ENCODE data around the gene ABTB2. TPM values are rescaled to one million over a fixed set of nuclear protein-coding genes. Genes with fewer than 3 reads are reported as not detected.

Gene ABTB2
- total and polyA plus RNA-seq, 2 of the 8 experiments (the other 6 are each of a cell fraction or from before 2014, with no cell fraction given) = 7.7 to 10.2 TPM

- Histone ChIP-seq H3K4me1 (replicated peaks in 1 of 4; ENCODE audit: control insufficient read depth in 3 of 4, insufficient read depth in 4 of 4, low read length in 3 of 4) (peaks cover 4 to 13% (median 7%) of the 10 kb centered on the region in 4 experiments; a peak in 6 of 7 replicates), H2AFZ (ENCODE audit: low read length) (no peak overlapping the region), H3K4me3 (ENCODE audit: extremely low read depth in 1 of 4, insufficient read depth in 2 of 4, low read depth in 3 of 4, low read length in 4 of 4) (no peak overlapping the region), H3K36me3 (ENCODE audit: control insufficient read depth in 2 of 4, insufficient read depth in 4 of 4, low read length in 3 of 4) (no peaks in the 10 kb centered on the region), H3K56ac (replicated peaks; ENCODE audit: insufficient read length, low read depth, low read length) (no peak overlapping the region), H3K14ac (ENCODE audit: insufficient read length) (no peak overlapping the region), H3K4ac (replicated peaks; ENCODE audit: insufficient read length, low read depth, low read length) (no peak overlapping the region), H3K27me3 (replicated peaks in 1 of 4; ENCODE audit: control insufficient read depth in 3 of 4, extremely low read depth in 1 of 4, insufficient read depth in 3 of 4, low read length in 3 of 4) (no peaks in the 10 kb centered on the region), H3K27ac (ENCODE audit: low read depth, low read length) (no peak overlapping the region), H3K4me2 (ENCODE audit: insufficient read depth in 1 of 2, low read depth in 2 of 2, low read length in 2 of 2) (no peak overlapping the region), H2BK15ac (ENCODE audit: low read length) (no peak overlapping the region), H2AK5ac (ENCODE audit: low read depth, low read length) (no peak overlapping the region), H2BK120ac (replicated peaks; ENCODE audit: low read depth, low read length) (no peak overlapping the region), H3K9me3 (ENCODE audit: insufficient read depth in 2 of 2, low read depth in 1 of 2, low read length in 1 of 2) (no peaks in the 10 kb centered on the region), H4K91ac (replicated peaks; ENCODE audit: insufficient read length, low read length) (no peak overlapping the region), H2BK12ac (ENCODE audit: low read depth, low read length) (no peak overlapping the region), H2BK5ac (ENCODE audit: low read depth, low read length) (no peak overlapping the region), H3K18ac (ENCODE audit: extremely low read depth, low read length) (no peak overlapping the region; the same call in 1 of the 2 replicates), H4K8ac (ENCODE audit: extremely low read depth, insufficient read depth, low read length) (no peak overlapping the region), H3K23me2 (ENCODE audit: low read depth, low read length) (no peaks in the 10 kb centered on the region), H4K5ac (ENCODE audit: insufficient read length, low read depth, low read length) (no peak overlapping the region), H3K79me2 (ENCODE audit: control insufficient read depth in 1 of 2, insufficient read depth in 2 of 2, low read length in 2 of 2) (no peaks in the 10 kb centered on the region), H3K9ac (replicated peaks in 1 of 4; ENCODE audit: extremely low read depth in 1 of 4, low read depth in 3 of 4, low read length in 3 of 4) (no peak overlapping the region), H3K79me1 (ENCODE audit: low read depth, low read length) (no peaks in the 10 kb centered on the region), H3K23ac (ENCODE audit: insufficient read length) (no peak overlapping the region), H4K20me1 (replicated peaks in 1 of 2; ENCODE audit: control insufficient read depth in 1 of 2, insufficient read depth in 2 of 2, low read length in 2 of 2) (no peaks in the 10 kb centered on the region), H2BK20ac (ENCODE audit: low read length) (no peak overlapping the region)
- CTCF ChIA-PET (ENCODE audit: partially characterized antibody) = interaction anchor here (0.9 to 1.1 kb wide), 3 partner anchors 9 to 177 kb away, joined by 3 read pairs; no protein-coding TSS in a partner anchor
- 85% methylated on average over 10 of the region's 10 CpGs; no CpG with 5 or more reads in 1 of the 2 experiments for WGBS, 2 experiments (ENCODE audit: extremely low coverage in 1 of 2, insufficient coverage in 1 of 2, insufficient read length in 1 of 2, insufficient replicate concordance in 2 of 2, low coverage in 1 of 2, low lambda C conversion rate in 2 of 2, missing lambda C conversion rate in 1 of 2)
- no peak for FAIRE-seq
- POLR2A ChIA-PET (ENCODE audit: partially characterized antibody) = no interaction called here
- TF ChIP-seq RAD21 (IDR thresholded peaks at IDR 0.05 in 1 of 2, conservative IDR thresholded peaks at IDR 0.05 in 1 of 2; ENCODE audit: low read depth in 2 of 2, low read length in 2 of 2) (no peak), SUZ12 (IDR thresholded peaks at IDR 0.05; ENCODE audit: low read length) (no peak), SP4 (IDR thresholded peaks at IDR 0.05; ENCODE audit: low read length) (no peak), GABPA (IDR thresholded peaks at IDR 0.05; ENCODE audit: borderline replicate concordance, insufficient read depth, low read length) (no peak), ASH2L (IDR thresholded peaks at IDR 0.05; ENCODE audit: low read length) (no peak), TCF12 (IDR thresholded peaks at IDR 0.05; ENCODE audit: low read depth, low read length) (no peak), BCL11A (IDR thresholded peaks at IDR 0.05; ENCODE audit: low read depth in 2 of 2, low read length in 2 of 2) (no peak), EP300 (IDR thresholded peaks at IDR 0.05; ENCODE audit: borderline replicate concordance in 1 of 2, low read depth in 2 of 2, low read length in 2 of 2) (no peak), POLR2A (IDR thresholded peaks at IDR 0.05; ENCODE audit: control extremely low read depth in 1 of 2, low read depth in 2 of 2, low read length in 2 of 2) (no peak), SP1 (IDR thresholded peaks at IDR 0.05; ENCODE audit: low read depth, low read length) (no peak), KDM1A (IDR thresholded peaks at IDR 0.05; ENCODE audit: borderline replicate concordance, low read length) (no peak), EGR1 (IDR thresholded peaks at IDR 0.05; ENCODE audit: borderline replicate concordance, low read depth, low read length) (no peak), SIN3A (conservative IDR thresholded peaks at IDR 0.05 in 1 of 2, IDR thresholded peaks at IDR 0.05 in 1 of 2; ENCODE audit: low read depth in 1 of 2, low read length in 2 of 2) (no peak), RNF2 (IDR thresholded peaks at IDR 0.05; ENCODE audit: borderline replicate concordance, low read depth, low read length, missing control alignments, poor library complexity, severe bottlenecking) (no peak)
- DNase-seq (ENCODE audit: low read depth in 1 of 2, low spot score in 2 of 2) = no peak
These were observed 42.9 kb downstream of the ABTB2 start for GRCh38 chr11:34314936-34315335.
